ENCODE results near the gene GRN. TPM values are rescaled to one million over a fixed set of nuclear protein-coding genes. Genes with fewer than 3 reads are reported as not detected.

The GRN gene
- total RNA-seq, 6 experiments from 2014 or later: 186 to 249 (median 221) TPM

GRCh38 chr17:44308865-44309264 is 36.2 kb upstream of the GRN start:
- Mint-ChIP-seq H3K27me3 (ENCODE audit: insufficient read depth) (peaks cover 44% of the 10 kb centered on the region), H3K27ac (no peak overlapping the region), H3K4me3 (no peak overlapping the region), H3K36me3 (ENCODE audit: low read depth) (no peaks in the 10 kb centered on the region), H3K9me3 (no peaks in the 10 kb centered on the region), H3K4me1 (ENCODE audit: low read depth) (no peaks in the 10 kb centered on the region)
- TF ChIP-seq CTCF (IDR thresholded peaks at IDR 0.05): no peak
- DNase-seq: no peak

- H3K27me3 Mint-ChIP-seq (ENCODE audit: insufficient read depth): peaks cover 46% of the 10 kb centered on the region
- TF ChIP-seq CTCF (IDR thresholded peaks at IDR 0.05): no peak
- DNase-seq: no peak
- no peaks in the 10 kb centered on the region for H3K9me3 Mint-ChIP-seq
- H3K4me3 Mint-ChIP-seq: no peak overlapping the region
- no peaks in the 10 kb centered on the region for H3K4me1 Mint-ChIP-seq (ENCODE audit: low read depth)
- H3K36me3 Mint-ChIP-seq (ENCODE audit: low read depth): no peaks in the 10 kb centered on the region
- H3K27ac Mint-ChIP-seq: no peak overlapping the region
These were observed 35.6 kb upstream of the GRN start for GRCh38 chr17:44309472-44309871.

GRCh38 chr17:44310188-44310587 is 34.9 kb upstream of the GRN start:
- TF ChIP-seq CTCF (IDR thresholded peaks at IDR 0.05): no peak
- no peak overlapping the region for H3K4me3 Mint-ChIP-seq
- no peak for DNase-seq
- H3K4me1 Mint-ChIP-seq (ENCODE audit: low read depth): no peaks in the 10 kb centered on the region
- H3K27me3 Mint-ChIP-seq (ENCODE audit: insufficient read depth): peaks cover 46% of the 10 kb centered on the region
- H3K36me3 Mint-ChIP-seq (ENCODE audit: low read depth): no peaks in the 10 kb centered on the region
- H3K9me3 Mint-ChIP-seq: no peaks in the 10 kb centered on the region
- no peak overlapping the region for H3K27ac Mint-ChIP-seq

- Mint-ChIP-seq H3K4me3 (no peak overlapping the region), H3K27me3 (ENCODE audit: insufficient read depth) (peaks cover 49% of the 10 kb centered on the region), H3K36me3 (ENCODE audit: low read depth) (no peaks in the 10 kb centered on the region), H3K9me3 (no peaks in the 10 kb centered on the region), H3K4me1 (ENCODE audit: low read depth) (no peaks in the 10 kb centered on the region), H3K27ac (no peak overlapping the region)
- TF ChIP-seq CTCF (IDR thresholded peaks at IDR 0.05): no peak
- DNase-seq: no peak
These were observed 34.3 kb upstream of the GRN start for GRCh38 chr17:44310609-44311376.

GRCh38 chr17:44311562-44312181 is 33.4 kb upstream of the GRN start:
- Mint-ChIP-seq H3K27ac (no peak overlapping the region), H3K36me3 (ENCODE audit: low read depth) (no peaks in the 10 kb centered on the region), H3K4me3 (no peak overlapping the region), H3K27me3 (ENCODE audit: insufficient read depth) (peaks cover 49% of the 10 kb centered on the region), H3K4me1 (ENCODE audit: low read depth) (no peaks in the 10 kb centered on the region), H3K9me3 (no peaks in the 10 kb centered on the region)
- no peak for TF ChIP-seq CTCF (IDR thresholded peaks at IDR 0.05)
- no peak for DNase-seq
